ENCODE data around the gene FOXE3. TPM values are rescaled to one million over a fixed set of nuclear protein-coding genes. Genes with fewer than 3 reads are reported as not detected.

Gene FOXE3
- polyA plus RNA-seq, 2 of the 4 experiments (the other 2 are of a cell fraction) = 0.08 TPM; not detected in 1

DNA sequence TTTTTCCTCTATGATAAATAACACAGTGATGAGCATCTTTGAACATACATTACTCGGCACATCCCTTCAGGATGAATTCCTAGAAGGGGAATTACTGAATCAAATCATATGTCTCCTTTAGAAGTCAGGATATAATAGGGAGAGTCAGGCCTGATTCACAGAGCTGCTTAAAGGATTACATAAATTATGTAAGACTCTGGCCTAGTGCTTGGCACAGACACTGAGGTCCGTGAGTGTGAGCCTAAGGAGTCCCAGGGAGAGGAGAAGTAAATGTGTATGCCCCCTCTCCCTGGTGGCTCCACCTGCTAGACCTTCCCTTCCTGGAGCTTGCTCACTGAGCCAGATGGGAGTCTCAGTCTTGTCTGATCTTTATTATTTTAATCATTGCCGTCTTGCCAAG is 8.6 kb upstream of the FOXE3 start:
- no peak for ATAC-seq
- ChIA-PET CTCF (interaction anchor here (1.4 to 2.4 kb wide), 3 partner anchors 17 to 29 kb away, joined by 4 to 8 read pairs (median 5); no protein-coding TSS in a partner anchor), POLR2A (no interaction called here)
- TF ChIP-seq BHLHE40 (IDR thresholded peaks at IDR 0.05; ENCODE audit: low read depth, low read length) = no peak
- TF ChIP-seq HOXA7 (CRISPR knock-in tag; IDR thresholded peaks at IDR 0.05) = no peak
- no peak for TF ChIP-seq HDAC2 (IDR thresholded peaks at IDR 0.05)
- TF ChIP-seq CBX2 (IDR thresholded peaks at IDR 0.05; ENCODE audit: borderline replicate concordance, low read depth) = no peak
- no peak for TF ChIP-seq RCOR1 (IDR thresholded peaks at IDR 0.05; ENCODE audit: low read depth, low read length)
- TF ChIP-seq EHMT2 (IDR thresholded peaks at IDR 0.05; ENCODE audit: low read depth) = no peak
- TF ChIP-seq, protein P1, sequence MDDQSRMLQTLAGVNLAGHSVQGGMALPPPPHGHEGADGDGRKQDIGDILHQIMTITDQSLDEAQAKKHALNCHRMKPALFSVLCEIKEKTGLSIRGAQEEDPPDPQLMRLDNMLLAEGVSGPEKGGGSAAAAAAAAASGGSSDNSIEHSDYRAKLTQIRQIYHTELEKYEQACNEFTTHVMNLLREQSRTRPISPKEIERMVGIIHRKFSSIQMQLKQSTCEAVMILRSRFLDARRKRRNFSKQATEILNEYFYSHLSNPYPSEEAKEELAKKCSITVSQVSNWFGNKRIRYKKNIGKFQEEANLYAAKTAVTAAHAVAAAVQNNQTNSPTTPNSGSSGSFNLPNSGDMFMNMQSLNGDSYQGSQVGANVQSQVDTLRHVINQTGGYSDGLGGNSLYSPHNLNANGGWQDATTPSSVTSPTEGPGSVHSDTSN (IDR thresholded peaks at IDR 0.05) = no peak
- Histone ChIP-seq H3K27ac (no peak overlapping the region), H3K4me1 (no peaks in the 10 kb centered on the region), H3K4me3 (no peak overlapping the region), H3K9me3 (no peaks in the 10 kb centered on the region), H3K4me2 (no peak overlapping the region)
- WGBS (ENCODE audit: missing lambda C conversion rate) = 75% methylated on average over 3 of the region's 3 CpGs
- no peak for DNase-seq (ENCODE audit: low read depth in 1 of 2, low spot score in 1 of 2)
- FAIRE-seq = no peak

DNA sequence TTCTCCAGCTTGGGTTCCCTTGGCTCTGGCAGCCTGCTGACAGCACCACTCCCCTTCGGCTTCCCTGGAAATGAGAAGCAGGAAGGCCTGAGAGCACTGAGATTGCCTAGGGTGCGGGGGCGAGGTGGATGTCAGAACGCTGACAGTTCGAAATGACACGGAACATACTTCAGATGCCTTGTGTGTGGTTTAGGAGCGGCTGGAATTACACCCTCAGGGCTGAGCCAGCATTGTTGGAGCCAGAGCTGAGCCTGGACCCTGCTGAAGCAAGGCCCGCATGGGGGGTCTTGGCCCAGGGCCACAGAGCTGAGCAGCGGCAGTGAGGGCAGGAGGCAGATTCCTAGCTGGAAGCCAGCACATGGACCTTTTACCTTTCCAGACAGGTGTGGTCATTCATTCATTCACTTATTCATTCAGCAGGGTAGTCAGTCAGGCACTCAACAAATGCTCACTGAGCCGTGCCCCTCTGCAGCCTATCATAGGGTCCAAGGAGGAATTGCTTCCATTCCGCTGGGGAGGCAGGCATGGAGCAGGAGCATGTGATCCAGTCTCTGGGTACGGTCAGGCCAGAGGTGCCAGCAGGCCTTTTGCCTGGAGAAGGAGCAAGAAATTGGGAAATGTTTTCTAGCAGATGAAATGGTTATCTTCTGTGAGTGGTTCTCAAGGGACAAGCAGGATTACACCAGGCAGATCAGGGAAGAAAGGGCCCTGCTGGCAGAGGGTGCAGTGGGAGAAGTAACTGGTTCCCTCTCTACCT is 6.6 kb upstream of the FOXE3 start:
- CTCF ChIA-PET = interaction anchor here (2.4 kb wide), 1 partner anchor 15 kb away, joined by 8 read pairs; no protein-coding TSS in a partner anchor
- TF ChIP-seq NFE2L2 (conservative IDR thresholded peaks at IDR 0.05; ENCODE audit: low read length) (no peak), RARB (CRISPR knock-in tag; IDR thresholded peaks at IDR 0.05) (no peak), ZNF302 (CRISPR knock-in tag; IDR thresholded peaks at IDR 0.05) (no peak), RAD21 (conservative IDR thresholded peaks at IDR 0.05 in 1 of 2, IDR thresholded peaks at IDR 0.05 in 1 of 2) (no peak), RCOR1 (IDR thresholded peaks at IDR 0.05; ENCODE audit: low read depth, low read length) (no peak), POLR2A (IDR thresholded peaks at IDR 0.05; ENCODE audit: low read length) (no peak), EP300 (IDR thresholded peaks at IDR 0.05) (no peak), HOXB13 (CRISPR knock-in tag; IDR thresholded peaks at IDR 0.05; ENCODE audit: low read depth) (no peak), EHF (CRISPR knock-in tag; IDR thresholded peaks at IDR 0.05) (no peak)
- TF ChIP-seq, protein P2, sequence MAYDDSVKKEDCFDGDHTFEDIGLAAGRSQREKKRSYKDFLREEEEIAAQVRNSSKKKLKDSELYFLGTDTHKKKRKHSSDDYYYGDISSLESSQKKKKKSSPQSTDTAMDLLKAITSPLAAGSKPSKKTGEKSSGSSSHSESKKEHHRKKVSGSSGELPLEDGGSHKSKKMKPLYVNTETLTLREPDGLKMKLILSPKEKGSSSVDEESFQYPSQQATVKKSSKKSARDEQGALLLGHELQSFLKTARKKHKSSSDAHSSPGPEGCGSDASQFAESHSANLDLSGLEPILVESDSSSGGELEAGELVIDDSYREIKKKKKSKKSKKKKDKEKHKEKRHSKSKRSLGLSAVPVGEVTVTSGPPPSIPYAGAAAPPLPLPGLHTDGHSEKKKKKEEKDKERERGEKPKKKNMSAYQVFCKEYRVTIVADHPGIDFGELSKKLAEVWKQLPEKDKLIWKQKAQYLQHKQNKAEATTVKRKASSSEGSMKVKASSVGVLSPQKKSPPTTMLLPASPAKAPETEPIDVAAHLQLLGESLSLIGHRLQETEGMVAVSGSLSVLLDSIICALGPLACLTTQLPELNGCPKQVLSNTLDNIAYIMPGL (CRISPR knock-in tag; IDR thresholded peaks at IDR 0.05; ENCODE audit: borderline replicate concordance) = no peak
- TF ChIP-seq, protein P1 (IDR thresholded peaks at IDR 0.05) = no peak
- TF ChIP-seq, protein P3, sequence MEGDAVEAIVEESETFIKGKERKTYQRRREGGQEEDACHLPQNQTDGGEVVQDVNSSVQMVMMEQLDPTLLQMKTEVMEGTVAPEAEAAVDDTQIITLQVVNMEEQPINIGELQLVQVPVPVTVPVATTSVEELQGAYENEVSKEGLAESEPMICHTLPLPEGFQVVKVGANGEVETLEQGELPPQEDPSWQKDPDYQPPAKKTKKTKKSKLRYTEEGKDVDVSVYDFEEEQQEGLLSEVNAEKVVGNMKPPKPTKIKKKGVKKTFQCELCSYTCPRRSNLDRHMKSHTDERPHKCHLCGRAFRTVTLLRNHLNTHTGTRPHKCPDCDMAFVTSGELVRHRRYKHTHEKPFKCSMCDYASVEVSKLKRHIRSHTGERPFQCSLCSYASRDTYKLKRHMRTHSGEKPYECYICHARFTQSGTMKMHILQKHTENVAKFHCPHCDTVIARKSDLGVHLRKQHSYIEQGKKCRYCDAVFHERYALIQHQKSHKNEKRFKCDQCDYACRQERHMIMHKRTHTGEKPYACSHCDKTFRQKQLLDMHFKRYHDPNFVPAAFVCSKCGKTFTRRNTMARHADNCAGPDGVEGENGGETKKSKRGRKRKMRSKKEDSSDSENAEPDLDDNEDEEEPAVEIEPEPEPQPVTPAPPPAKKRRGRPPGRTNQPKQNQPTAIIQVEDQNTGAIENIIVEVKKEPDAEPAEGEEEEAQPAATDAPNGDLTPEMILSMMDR (IDR thresholded peaks at IDR 0.05) = no peak
- no peak for ATAC-seq
- H3K4me1 ChIP-seq = no peaks in the 10 kb centered on the region
- H3K27ac ChIP-seq = no peak overlapping the region
- H3K9me3 ChIP-seq = no peaks in the 10 kb centered on the region
- no peak overlapping the region for H3K4me3 ChIP-seq
- WGBS (ENCODE audit: missing lambda C conversion rate) = 88% methylated on average over 10 of the region's 12 CpGs
- DNase-seq (ENCODE audit: low read depth in 1 of 2, low spot score in 1 of 2) = no peak
- no peak overlapping the region for H3K4me2 ChIP-seq
- no peak for FAIRE-seq
- POLR2A ChIA-PET = no interaction called here

All from A549 (cell line).